IPS-18c (cell line): ENCODE measurements around the gene AKAP10.
"Not testable (repeated sequence)": the region's sequence is repeated elsewhere in the genome, so short reads cannot be mapped to it uniquely, and the experiment has no call there.

Source experiments
- H3K4me3 ChIP-seq: 2 replicates; pipeline ENCODE4 v1.7.0; 2013; ENCODE audit warnings: low read depth, mild to moderate bottlenecking, low read length, moderate library complexity; ENCODE audit not compliant: insufficient read depth
- H3K9me3 ChIP-seq: one replicate; pipeline ENCODE4 v1.6.1; 2013; ENCODE audit warnings: mild to moderate bottlenecking, low read length, moderate library complexity; ENCODE audit not compliant: control insufficient read depth, insufficient read depth

AKAP10 gene

GRCh38 chr17:19977293-19978208 lies at the start of gene AKAP10:
TSS of gene AKAP10 (minus strand) at chr17:19977828. CDS start at chr17:19977679, 149 bp downstream.
- Histone ChIP-seq H3K4me3 (peak within 1 kb of the TSS; percentile 93), H3K9me3 (peaks cover 2% of the 10 kb centered on the region)

GRCh38 chr17:20026960-20027359 lies 49.3 kb upstream of the AKAP10 start:
- no peak overlapping the region for H3K4me3 ChIP-seq
- no peaks in the 10 kb centered on the region for H3K9me3 ChIP-seq

DNA sequence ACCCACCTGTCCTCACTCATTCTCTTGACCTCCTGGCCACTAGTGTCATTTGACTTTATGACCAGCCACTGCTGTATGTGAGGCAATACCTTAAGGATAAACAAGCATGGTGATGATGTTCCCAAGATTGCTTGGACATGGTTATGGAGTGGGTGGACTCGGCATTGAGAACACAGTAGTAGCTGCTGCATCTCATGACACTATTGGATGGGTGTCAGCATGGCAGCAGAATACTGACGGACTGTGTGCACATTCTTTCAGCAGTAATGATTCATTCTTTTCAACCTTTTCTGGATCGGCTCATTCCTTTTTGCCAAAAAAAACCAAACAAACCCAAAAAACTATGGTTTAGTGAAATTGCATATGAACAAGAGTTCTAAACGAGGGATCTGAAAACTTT lies 45.1 kb upstream of the AKAP10 start:
- H3K4me3 ChIP-seq = no peak overlapping the region
- H3K9me3 ChIP-seq = no peaks in the 10 kb centered on the region

DNA sequence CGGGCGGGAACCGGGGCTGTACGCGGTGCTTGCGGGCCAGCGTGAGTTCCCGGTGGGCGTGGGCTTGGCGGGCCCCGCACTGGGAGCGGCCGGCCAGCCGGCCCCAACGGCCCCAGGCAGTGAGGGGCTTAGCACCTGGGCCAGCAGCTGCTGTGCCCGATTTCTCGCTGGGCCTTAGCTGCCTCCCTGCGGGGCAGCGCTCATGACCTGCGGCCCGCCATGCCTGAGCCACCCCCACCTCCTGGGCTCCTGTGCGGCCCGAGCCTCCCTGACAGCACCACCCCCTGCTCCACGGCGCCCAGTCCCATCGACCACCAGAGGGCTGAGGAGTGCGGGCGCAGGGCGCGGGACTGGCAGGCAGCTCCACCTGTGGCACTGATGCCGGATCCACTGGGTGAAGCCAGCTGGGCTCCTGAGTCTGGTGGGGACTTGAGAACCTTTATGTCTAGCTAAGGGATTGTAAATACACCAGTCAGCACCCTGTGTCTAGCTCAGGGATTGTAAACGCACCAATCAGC lies 38.9 kb upstream of the AKAP10 start:
- H3K4me3 ChIP-seq, H3K9me3 ChIP-seq: not testable (repeated sequence)

DNA sequence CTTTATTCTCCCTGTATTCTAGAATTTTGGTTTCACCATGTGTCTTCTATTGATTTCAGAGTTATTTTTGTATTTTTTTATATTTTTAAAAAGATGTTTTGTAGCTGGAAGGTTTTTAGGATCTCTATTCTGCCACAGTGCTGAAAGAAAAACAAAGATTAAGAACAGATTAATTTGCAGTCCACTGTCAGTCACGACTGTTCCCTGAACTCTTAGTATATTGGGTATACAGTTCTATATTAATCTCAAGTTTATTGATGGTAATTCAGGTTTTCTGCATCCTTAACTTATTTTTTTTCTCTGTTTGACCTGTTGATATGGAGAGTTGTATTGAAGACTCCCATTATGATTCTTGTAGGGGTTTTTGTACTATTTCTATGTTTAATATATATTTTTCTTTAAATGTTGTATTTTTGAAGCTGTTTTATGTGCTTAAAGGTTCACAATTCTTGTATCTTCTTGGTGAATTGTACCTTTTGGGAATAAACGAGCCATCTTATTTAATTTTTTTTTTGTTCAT lies 34.4 kb upstream of the AKAP10 start:
- Histone ChIP-seq H3K9me3 (peaks cover 6% of the 10 kb centered on the region), H3K4me3 (no peak overlapping the region)

DNA sequence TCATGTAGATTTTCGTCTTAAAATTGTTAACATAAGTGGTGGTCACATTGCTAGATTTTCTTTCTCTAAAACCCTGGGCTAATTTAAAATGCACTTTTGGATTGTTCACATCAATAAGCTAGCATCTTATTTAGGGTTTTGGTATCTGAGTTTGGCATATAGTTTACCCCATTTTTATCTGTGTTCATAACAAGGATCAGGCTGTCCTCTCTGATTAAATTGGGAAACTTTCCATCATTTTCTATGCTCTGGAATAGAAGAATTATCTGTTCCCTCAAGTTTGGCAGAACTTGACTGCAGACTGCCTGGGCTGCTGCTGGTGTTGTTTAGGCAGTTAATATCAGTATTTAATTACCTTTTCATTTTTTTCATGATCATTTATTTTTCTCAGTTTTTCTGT lies 33.3 kb upstream of the AKAP10 start:
- H3K4me3 ChIP-seq = no peak overlapping the region
- H3K9me3 ChIP-seq = peaks cover 1% of the 10 kb centered on the region

DNA sequence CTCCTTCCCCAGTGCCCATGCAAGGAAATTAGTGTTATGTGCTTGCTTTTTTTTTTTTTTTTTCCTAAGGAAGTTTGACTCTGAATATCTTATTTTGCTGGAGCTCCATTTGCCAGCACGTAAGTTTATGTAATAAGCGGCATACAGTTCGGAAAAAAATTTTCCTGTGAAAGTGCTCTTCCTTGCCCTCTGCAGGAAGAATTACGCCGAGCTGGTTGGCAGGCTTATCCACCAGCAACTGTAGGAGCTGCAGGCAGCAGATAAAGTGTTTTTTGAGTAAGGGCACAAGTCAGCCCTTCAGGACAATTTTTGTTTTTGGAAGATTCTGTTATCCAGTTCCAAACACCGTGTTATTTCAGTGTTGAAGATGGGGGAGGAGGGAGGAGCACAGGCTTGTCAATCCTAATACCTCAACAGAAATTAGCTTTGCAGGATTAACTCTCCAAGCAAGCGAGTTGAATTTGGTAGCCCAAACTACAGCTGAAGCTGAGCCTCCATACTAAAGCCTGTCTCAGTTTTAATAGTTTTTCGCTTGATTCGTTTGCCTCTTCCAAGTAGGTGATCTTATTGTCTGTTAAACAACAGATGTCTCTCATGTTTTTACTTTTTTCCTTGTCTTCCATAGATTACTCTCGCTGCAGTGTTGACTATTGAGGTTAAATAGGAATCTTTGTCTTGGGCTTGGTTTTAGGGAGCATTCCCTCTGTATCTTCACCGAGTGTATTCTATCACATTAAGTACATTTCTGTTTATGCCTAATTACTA lies 32.7 kb upstream of the AKAP10 start:
- H3K9me3 ChIP-seq = no peaks in the 10 kb centered on the region
- H3K4me3 ChIP-seq = peak overlapping the region; percentile 72; the same call in 1 of the 2 replicates

DNA sequence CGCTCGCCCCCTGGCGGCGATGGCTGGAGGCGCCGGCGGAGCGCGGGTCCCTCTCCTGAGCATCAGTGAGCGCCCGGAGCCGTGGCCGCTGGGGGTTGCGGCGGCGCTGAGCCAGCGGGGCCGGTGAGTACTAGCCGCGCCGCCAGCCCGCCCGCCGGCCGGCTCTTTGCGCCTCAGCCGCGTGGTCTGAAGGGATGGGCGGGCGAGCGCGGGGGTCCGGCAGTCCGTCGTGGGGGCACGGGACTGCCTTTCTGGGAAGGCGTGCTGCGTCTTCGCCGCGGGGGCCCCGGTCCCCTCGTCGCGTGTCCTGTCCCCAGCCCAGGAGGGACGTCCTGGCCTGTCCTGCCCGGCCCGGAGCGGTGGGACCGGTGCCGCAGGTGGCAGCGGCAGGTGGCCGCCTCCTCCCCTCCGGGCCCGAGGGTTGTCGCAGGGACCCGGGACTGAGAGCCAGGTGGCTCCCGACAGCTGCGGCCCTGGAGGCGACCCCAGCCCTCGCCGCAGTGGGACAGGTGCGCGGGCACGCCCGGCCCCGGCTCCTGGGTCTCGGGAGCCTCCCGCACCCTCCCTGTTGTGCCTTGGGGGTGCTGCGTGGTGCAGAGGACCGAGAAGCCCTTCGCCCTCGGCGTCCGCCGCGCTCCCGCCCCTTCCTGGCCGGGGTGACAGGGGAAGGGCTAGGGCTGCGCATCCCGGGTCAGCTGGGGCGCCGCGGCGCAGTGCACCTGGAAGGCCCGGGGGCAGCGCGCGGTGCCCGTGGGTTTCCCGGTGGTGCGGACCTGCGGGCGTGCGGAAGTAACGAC lies 31.9 kb upstream of the AKAP10 start, which contains the start of gene SPECC1:
TSS of gene SPECC1 (plus strand) at position 58 of the 797 bp plus-strand sequence. CDS start 87,293 bp downstream, outside the sequence.
- H3K4me3 ChIP-seq = peak within 1 kb of the TSS; percentile 72
- no peaks in the 10 kb centered on the region for H3K9me3 ChIP-seq

DNA sequence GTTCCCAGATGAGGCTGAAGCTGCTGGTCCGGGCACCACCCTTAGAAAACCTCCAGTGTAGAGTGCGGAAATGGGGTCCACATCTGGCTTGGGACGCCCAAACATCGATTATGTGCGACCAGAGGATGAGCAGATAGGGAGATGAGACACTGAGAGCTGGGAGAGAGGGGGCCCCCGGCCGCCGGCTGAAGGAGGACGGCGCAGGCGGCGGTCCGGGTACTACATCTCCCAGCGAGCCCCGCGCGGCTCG lies 31.3 kb upstream of the AKAP10 start:
- no peaks in the 10 kb centered on the region for H3K9me3 ChIP-seq
- H3K4me3 ChIP-seq = peak overlapping the region; percentile 72

DNA sequence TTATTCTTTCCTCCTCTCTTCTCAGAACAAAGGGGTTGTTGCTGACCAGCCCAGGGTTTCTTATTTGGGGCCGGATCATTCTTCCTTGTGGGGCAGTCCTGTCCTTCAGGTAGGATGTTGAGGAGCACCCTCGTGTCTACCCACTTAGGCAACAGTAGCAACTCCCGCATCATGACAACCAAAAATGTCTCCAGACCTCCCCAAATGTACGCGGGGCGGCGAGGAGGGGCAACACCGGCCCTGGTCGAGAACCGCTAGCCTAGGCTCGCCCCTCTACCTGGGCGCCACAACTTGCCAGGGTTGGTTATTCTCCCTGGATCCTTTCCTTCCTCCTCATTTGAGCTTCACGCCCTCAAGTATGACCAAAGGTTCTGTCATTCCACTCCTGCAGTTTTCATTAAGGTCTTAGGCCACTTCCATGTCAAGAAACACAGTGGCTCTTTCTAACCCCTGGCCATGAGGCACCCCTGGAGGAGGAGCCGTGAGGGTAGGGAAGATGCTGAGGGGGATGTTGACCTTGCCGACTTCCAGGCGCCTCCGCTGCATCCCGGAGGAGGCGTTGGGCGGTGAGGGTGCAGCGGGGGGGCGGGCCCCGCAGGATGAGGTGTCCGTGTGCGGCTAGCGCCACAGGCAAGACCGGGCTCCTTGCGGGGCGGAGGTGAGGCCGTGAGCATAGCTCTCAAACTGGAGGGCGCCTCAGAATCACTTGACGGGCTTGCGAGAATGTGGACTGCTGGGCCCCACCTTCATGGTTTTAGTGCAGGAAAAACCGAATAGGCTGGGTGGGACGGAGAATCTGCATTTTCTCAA lies 30.8 kb upstream of the AKAP10 start:
- Histone ChIP-seq H3K4me3 (peak overlapping the region; percentile 72), H3K9me3 (no peaks in the 10 kb centered on the region)

GRCh38 chr17:19996502-19996901 lies 18.9 kb upstream of the AKAP10 start:
- Histone ChIP-seq H3K4me3 (no peak overlapping the region), H3K9me3 (no peaks in the 10 kb centered on the region)

- H3K9me3 ChIP-seq = no peaks in the 10 kb centered on the region
- H3K4me3 ChIP-seq = no peak overlapping the region
Measured at GRCh38 chr17:19996086-19996485, 18.5 kb upstream of the AKAP10 start.

DNA sequence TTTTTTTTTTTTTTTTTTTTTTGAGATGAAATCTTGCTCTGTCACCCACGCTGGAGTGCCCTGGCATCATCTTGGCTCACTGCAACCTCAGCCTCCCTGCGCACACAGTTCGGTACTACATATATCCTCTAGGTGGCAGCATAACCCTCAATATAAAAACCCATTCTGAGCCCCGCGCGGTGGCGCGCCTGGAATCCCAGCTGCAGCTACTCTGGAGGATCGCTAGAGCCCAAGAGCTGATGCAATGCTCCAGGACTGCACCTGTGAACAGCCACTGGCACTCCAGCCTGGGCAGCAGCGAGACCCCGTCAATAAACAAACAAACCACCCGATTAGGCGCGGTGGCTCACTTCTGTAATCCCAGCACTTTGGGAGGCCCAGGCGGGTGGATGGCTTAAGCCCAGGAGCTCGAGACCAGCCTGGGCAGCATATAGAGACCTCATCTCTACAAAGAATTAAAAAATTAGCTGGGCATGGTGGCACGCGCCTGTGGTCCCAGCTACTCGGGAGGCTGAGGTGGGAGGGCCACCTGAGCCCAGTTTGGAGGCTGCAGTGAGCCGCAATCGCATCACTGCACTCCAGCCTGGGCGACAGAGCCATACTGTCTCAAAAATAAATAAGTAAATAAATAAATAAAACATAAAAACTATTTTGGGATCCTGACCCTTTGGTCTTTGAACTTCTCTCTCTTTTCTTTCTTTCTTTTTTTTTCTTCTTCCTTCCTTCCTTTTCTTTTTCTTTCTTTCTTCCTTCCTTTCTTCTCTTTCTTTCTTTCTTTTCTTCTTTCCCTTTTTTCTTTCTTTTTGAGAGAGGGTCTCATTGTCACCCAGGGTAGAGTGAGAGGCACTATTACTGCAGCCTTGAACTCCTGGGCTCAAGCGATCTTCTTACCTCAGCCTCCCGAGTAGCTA lies 15.4 kb upstream of the AKAP10 start:
- H3K4me3 ChIP-seq = no peak overlapping the region
- no peaks in the 10 kb centered on the region for H3K9me3 ChIP-seq

GRCh38 chr17:19991252-19991885 lies 13.7 kb upstream of the AKAP10 start:
- no peak overlapping the region for H3K4me3 ChIP-seq

GRCh38 chr17:19987897-19988296 lies 10.3 kb upstream of the AKAP10 start:
- Histone ChIP-seq H3K9me3 (no peaks in the 10 kb centered on the region), H3K4me3 (no peak overlapping the region)

More at GRCh38 chr17:19991252-19991885, 13.7 kb upstream of the AKAP10 start:
- no peaks in the 10 kb centered on the region for H3K9me3 ChIP-seq
